AG09319 (cell line): ENCODE measurements around the gene KIAA1549.

Experiments used
- DNase-seq: peaks from one replicate; pipeline ENCODE4 v3.0.0-alpha.2; 2010; ENCODE audit warnings: low read depth; ENCODE audit errors: extremely low read depth
- CTCF ChIP-seq: IDR thresholded peaks from 2 replicates; pipeline ENCODE4 v1.5.1; 2011; ENCODE audit warnings: low read depth, mild to moderate bottlenecking, inconsistent platforms, low read length, moderate library complexity

Gene KIAA1549

GRCh38 chr7:138852469-138852868 lies 128.7 kb downstream of the KIAA1549 start:
- DNase-seq = no peak
- no peak for TF ChIP-seq CTCF

- no peak for TF ChIP-seq CTCF
- no peak for DNase-seq
Observed at GRCh38 chr7:138849701-138850100, 131.5 kb downstream of the KIAA1549 start.

- TF ChIP-seq CTCF = no peak
- no peak for DNase-seq
Observed at GRCh38 chr7:138848056-138848980, 132.9 kb downstream of the KIAA1549 start.

GRCh38 chr7:138845711-138846110 lies 135.5 kb downstream of the KIAA1549 start:
- TF ChIP-seq CTCF = no peak
- no peak for DNase-seq

- no peak for DNase-seq
- no peak for TF ChIP-seq CTCF
Observed at GRCh38 chr7:138843632-138844580, 137.3 kb downstream of the KIAA1549 start.

- no peak for DNase-seq
- TF ChIP-seq CTCF = no peak
Observed at GRCh38 chr7:138842111-138842510, 139.1 kb downstream of the KIAA1549 start.
